Spleen (tissue), 7 donors: ENCODE measurements around the gene ATP2B1.

Experiments used
- POLR2A ChIP-seq, 3 donors: fragments of 450-650 bp; IDR thresholded peaks; one replicate each; pipeline ENCODE4 v1.5.1; 2017; ENCODE audit warnings: antibody characterized with exemption in 3 of 3, mild to moderate bottlenecking in 1 of 3
- POLR2AphosphoS5 ChIP-seq, 3 donors: sonication (generic); formaldehyde crosslinking; IDR thresholded peaks; one replicate each; pipeline ENCODE4 v1.5.1; 2017; ENCODE audit warnings: antibody characterized with exemption in 3 of 3
- TF ChIP-seq, protein P1 (sequence below), 11 experiments: fragments of 200-600 bp in 7 of 11; fragments of 450-650 bp in 4 of 11; sonication (generic) in 4 of 11; IDR thresholded peaks in 8 of 11; conservative IDR thresholded peaks in 3 of 11; 1 replicate in 7 of 11; 2 replicates in 4 of 11; pipeline versions ENCODE4 v1.4.0 to v1.8.0; 2016 to 2021; ENCODE audit warnings: antibody characterized with exemption in 11 of 11, inconsistent platforms in 4 of 11, mild to moderate bottlenecking in 1 of 11
- donor health status: DM: no; HTN: no; CAD: no; lungs with moderate emphysema.
- donor health status: DM: no; HTN: no; CAD: no.
- donor health status: DM: no; HTN: no; CAD: no.

DNA sequence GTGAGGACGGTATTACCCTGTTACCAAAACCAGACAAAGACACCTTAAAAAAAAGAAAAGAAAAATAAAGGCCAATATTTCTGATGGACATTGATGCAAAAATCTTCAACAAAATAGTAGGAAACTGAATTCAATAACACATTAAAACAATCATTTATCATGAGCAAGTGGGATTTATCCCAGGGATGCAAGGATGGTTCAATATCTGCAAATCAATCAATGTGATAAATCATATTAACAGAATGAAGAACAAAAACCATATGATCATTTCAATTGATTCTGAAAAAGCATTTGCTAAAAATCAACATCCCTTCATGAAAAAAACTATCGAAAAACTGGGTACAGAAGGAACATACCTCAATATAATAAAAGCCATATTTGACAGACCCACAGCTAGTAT lies 32.3 kb upstream of the ATP2B1 start:
- TF ChIP-seq, protein P1, sequence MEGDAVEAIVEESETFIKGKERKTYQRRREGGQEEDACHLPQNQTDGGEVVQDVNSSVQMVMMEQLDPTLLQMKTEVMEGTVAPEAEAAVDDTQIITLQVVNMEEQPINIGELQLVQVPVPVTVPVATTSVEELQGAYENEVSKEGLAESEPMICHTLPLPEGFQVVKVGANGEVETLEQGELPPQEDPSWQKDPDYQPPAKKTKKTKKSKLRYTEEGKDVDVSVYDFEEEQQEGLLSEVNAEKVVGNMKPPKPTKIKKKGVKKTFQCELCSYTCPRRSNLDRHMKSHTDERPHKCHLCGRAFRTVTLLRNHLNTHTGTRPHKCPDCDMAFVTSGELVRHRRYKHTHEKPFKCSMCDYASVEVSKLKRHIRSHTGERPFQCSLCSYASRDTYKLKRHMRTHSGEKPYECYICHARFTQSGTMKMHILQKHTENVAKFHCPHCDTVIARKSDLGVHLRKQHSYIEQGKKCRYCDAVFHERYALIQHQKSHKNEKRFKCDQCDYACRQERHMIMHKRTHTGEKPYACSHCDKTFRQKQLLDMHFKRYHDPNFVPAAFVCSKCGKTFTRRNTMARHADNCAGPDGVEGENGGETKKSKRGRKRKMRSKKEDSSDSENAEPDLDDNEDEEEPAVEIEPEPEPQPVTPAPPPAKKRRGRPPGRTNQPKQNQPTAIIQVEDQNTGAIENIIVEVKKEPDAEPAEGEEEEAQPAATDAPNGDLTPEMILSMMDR (IDR thresholded peaks at IDR 0.05 in 8 of 11, conservative IDR thresholded peaks at IDR 0.05 in 3 of 11): no peak
- TF ChIP-seq POLR2A (IDR thresholded peaks at IDR 0.05) (no peak), POLR2AphosphoS5 (IDR thresholded peaks at IDR 0.05) (no peak)
